Measurements from ENCODE around the gene CHCT1.

Gene CHCT1

DNA sequence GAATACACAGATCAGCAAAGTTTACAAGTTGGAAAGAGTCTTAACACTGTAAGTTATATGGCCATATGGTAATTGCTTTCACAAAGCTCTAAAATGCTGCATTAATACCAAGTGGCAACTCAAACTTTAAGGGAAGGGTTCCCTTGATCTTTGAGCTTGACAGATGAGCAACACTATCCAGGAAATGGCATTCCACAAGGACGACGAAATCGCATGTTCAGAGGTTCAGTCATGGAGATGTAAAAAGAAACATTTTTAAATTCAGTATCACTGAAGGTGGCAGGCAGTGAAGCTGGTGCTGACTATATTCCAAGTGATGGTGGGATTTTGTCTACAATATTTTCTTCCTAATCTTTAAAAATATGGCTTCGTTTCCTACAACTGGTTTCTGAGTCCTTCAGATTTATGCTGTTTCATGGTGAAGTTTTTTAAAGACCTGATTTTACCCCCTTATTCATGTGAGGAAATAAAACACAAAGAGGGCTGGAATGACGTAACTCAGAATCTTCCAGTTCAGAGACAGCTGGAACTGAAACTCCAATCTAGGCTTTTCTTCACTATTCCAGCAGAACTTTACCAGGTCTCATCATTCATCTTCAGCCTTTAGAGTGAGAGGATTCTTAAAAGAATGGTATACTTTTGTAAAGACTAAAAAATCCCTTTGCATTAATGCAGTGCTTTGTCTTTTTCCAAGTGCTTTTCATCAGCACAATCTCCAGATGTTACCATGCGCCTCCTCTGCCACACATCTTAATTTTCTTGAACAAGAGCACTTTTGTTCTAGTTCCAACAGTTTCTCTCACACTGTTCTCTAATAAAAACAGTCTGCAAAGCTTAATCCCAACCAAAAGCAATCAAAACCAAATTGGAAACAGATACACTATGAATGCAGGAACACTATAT is 20.2 kb downstream of the CHCT1 start:
- H3K9me3 ChIP-seq (ENCODE audit: control insufficient read depth, insufficient read depth, low read length): no peaks in the 10 kb centered on the region; the same call in 1 of the 2 replicates
- H3K27me3 ChIP-seq (ENCODE audit: control insufficient read depth, insufficient read depth, low read length): no peaks in the 10 kb centered on the region
- no peak overlapping the region for H3K27ac ChIP-seq (ENCODE audit: low read length)
- WGBS (ENCODE audit: insufficient coverage, insufficient read length): no CpG with 5 or more reads among the region's 6 CpGs
- no peak for DNase-seq (ENCODE audit: low read depth, low spot score)
- no peaks in the 10 kb centered on the region for H3K4me1 ChIP-seq (ENCODE audit: control insufficient read depth, insufficient read depth, low read length)
- H3K4me3 ChIP-seq (ENCODE audit: low read length): no peak overlapping the region
- H3K36me3 ChIP-seq (ENCODE audit: control insufficient read depth, insufficient read depth, low read length): peaks cover 3% of the 10 kb centered on the region; the same call in 1 of the 2 replicates

- peaks cover 3% of the 10 kb centered on the region; the same call in 1 of the 2 replicates for H3K36me3 ChIP-seq (ENCODE audit: control insufficient read depth, insufficient read depth, low read length)
- WGBS (ENCODE audit: insufficient coverage, insufficient read length): no CpG with 5 or more reads among the region's 6 CpGs
- H3K9me3 ChIP-seq (ENCODE audit: control insufficient read depth, insufficient read depth, low read length): no peaks in the 10 kb centered on the region; the same call in 1 of the 2 replicates
- no peaks in the 10 kb centered on the region for H3K27me3 ChIP-seq (ENCODE audit: control insufficient read depth, insufficient read depth, low read length)
- no peak for DNase-seq (ENCODE audit: low read depth, low spot score)
- H3K4me1 ChIP-seq (ENCODE audit: control insufficient read depth, insufficient read depth, low read length): no peaks in the 10 kb centered on the region
- no peak overlapping the region for H3K27ac ChIP-seq (ENCODE audit: low read length)
- no peak overlapping the region for H3K4me3 ChIP-seq (ENCODE audit: low read length)
These were observed 21.4 kb downstream of the CHCT1 start for GRCh38 chr17:60443713-60444112.

- Histone ChIP-seq H3K27me3 (ENCODE audit: control insufficient read depth, insufficient read depth, low read length) (no peaks in the 10 kb centered on the region), H3K4me1 (ENCODE audit: control insufficient read depth, insufficient read depth, low read length) (no peaks in the 10 kb centered on the region), H3K36me3 (ENCODE audit: control insufficient read depth, insufficient read depth, low read length) (peaks cover 3% of the 10 kb centered on the region; the same call in 1 of the 2 replicates), H3K27ac (ENCODE audit: low read length) (no peak overlapping the region), H3K4me3 (ENCODE audit: low read length) (no peak overlapping the region), H3K9me3 (ENCODE audit: control insufficient read depth, insufficient read depth, low read length) (no peaks in the 10 kb centered on the region)
- DNase-seq (ENCODE audit: low read depth, low spot score): no peak
These were observed 22.9 kb downstream of the CHCT1 start for GRCh38 chr17:60445144-60445543.

GRCh38 chr17:60447375-60447774 is 25.1 kb downstream of the CHCT1 start:
- Histone ChIP-seq H3K36me3 (ENCODE audit: control insufficient read depth, insufficient read depth, low read length) (peaks cover 3% of the 10 kb centered on the region; the same call in 1 of the 2 replicates), H3K27me3 (ENCODE audit: control insufficient read depth, insufficient read depth, low read length) (no peaks in the 10 kb centered on the region), H3K4me1 (ENCODE audit: control insufficient read depth, insufficient read depth, low read length) (no peaks in the 10 kb centered on the region), H3K4me3 (ENCODE audit: low read length) (no peak overlapping the region), H3K27ac (ENCODE audit: low read length) (no peak overlapping the region), H3K9me3 (ENCODE audit: control insufficient read depth, insufficient read depth, low read length) (no peaks in the 10 kb centered on the region)
- no CpG with 5 or more reads among the region's 8 CpGs for WGBS (ENCODE audit: insufficient coverage, insufficient read length)
- DNase-seq (ENCODE audit: low read depth, low spot score): no peak

DNA sequence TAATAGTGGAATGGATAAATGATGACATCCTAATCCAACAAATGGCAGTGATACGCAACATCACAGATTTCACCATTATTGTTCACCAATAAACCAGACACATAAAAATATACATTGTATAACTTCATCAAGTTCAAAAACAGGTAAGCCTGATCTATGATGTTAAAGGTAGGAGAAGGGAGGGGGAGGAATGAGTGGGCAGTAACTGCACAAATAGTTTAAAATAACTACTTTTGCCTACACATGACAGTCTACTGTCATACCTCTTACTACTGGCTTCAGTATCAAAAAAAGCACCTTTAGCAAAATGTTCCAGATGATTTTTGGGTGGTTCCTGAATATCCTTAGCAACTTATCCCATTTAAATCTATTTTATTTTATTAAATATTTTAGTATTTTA is 28.8 kb downstream of the CHCT1 start:
- Histone ChIP-seq H3K4me3 (ENCODE audit: low read length) (no peak overlapping the region), H3K27ac (ENCODE audit: low read length) (no peak overlapping the region), H3K27me3 (ENCODE audit: control insufficient read depth, insufficient read depth, low read length) (no peaks in the 10 kb centered on the region), H3K9me3 (ENCODE audit: control insufficient read depth, insufficient read depth, low read length) (no peaks in the 10 kb centered on the region), H3K4me1 (ENCODE audit: control insufficient read depth, insufficient read depth, low read length) (no peaks in the 10 kb centered on the region), H3K36me3 (ENCODE audit: control insufficient read depth, insufficient read depth, low read length) (peaks cover 5% of the 10 kb centered on the region; the same call in 1 of the 2 replicates)
- WGBS (ENCODE audit: insufficient coverage, insufficient read length): no CpG with 5 or more reads among the region's 1 CpG
- no peak for DNase-seq (ENCODE audit: low read depth, low spot score)

- Histone ChIP-seq H3K36me3 (ENCODE audit: control insufficient read depth, insufficient read depth, low read length) (peaks cover 5% of the 10 kb centered on the region; the same call in 1 of the 2 replicates), H3K27me3 (ENCODE audit: control insufficient read depth, insufficient read depth, low read length) (no peaks in the 10 kb centered on the region), H3K4me3 (ENCODE audit: low read length) (no peak overlapping the region), H3K9me3 (ENCODE audit: control insufficient read depth, insufficient read depth, low read length) (no peaks in the 10 kb centered on the region), H3K27ac (ENCODE audit: low read length) (no peak overlapping the region), H3K4me1 (ENCODE audit: control insufficient read depth, insufficient read depth, low read length) (no peaks in the 10 kb centered on the region)
- DNase-seq (ENCODE audit: low read depth, low spot score): no peak
These were observed 29.7 kb downstream of the CHCT1 start for GRCh38 chr17:60451965-60452364.

DNA sequence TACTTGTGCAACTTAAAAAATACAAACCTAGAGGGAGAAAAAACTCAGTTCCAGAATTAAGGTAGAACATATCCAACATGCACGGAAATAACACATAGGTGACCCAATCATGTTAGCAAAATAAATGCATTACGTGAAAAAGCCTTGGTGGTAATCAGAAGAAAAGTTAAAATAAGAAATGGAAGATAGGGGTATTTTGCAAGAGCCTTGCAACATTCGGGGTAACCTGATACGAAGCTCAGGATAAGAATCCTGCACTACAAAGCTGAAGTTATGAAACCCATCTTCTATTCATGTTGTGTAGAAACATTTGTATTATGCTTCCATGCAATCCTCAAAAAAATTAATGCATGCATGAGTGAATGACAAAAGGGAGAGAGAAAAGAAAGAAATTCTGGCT is 33.1 kb downstream of the CHCT1 start:
- no peak for DNase-seq (ENCODE audit: low read depth, low spot score)
- Histone ChIP-seq H3K4me3 (ENCODE audit: low read length) (no peak overlapping the region), H3K36me3 (ENCODE audit: control insufficient read depth, insufficient read depth, low read length) (0 out of 2 replicates have a peak, but pooled peaks cover 3% of the 10 kb centered on the region), H3K4me1 (ENCODE audit: control insufficient read depth, insufficient read depth, low read length) (no peaks in the 10 kb centered on the region; the same call in 1 of the 2 replicates), H3K27ac (ENCODE audit: low read length) (no peak overlapping the region), H3K9me3 (ENCODE audit: control insufficient read depth, insufficient read depth, low read length) (no peaks in the 10 kb centered on the region), H3K27me3 (ENCODE audit: control insufficient read depth, insufficient read depth, low read length) (no peaks in the 10 kb centered on the region)
- WGBS (ENCODE audit: insufficient coverage, insufficient read length): no CpG with 5 or more reads among the region's 4 CpGs

- no peak for DNase-seq (ENCODE audit: low read depth, low spot score)
- Histone ChIP-seq H3K4me3 (ENCODE audit: low read length) (no peak overlapping the region), H3K27ac (ENCODE audit: low read length) (no peak overlapping the region), H3K27me3 (ENCODE audit: control insufficient read depth, insufficient read depth, low read length) (no peaks in the 10 kb centered on the region), H3K9me3 (ENCODE audit: control insufficient read depth, insufficient read depth, low read length) (no peaks in the 10 kb centered on the region), H3K4me1 (ENCODE audit: control insufficient read depth, insufficient read depth, low read length) (no peaks in the 10 kb centered on the region; the same call in 1 of the 2 replicates), H3K36me3 (ENCODE audit: control insufficient read depth, insufficient read depth, low read length) (0 out of 2 replicates have a peak, but pooled peaks cover 3% of the 10 kb centered on the region)
- WGBS (ENCODE audit: insufficient coverage, insufficient read length): no CpG with 5 or more reads among the region's 2 CpGs
These were observed 34.9 kb downstream of the CHCT1 start for GRCh38 chr17:60457148-60457547.

DNA sequence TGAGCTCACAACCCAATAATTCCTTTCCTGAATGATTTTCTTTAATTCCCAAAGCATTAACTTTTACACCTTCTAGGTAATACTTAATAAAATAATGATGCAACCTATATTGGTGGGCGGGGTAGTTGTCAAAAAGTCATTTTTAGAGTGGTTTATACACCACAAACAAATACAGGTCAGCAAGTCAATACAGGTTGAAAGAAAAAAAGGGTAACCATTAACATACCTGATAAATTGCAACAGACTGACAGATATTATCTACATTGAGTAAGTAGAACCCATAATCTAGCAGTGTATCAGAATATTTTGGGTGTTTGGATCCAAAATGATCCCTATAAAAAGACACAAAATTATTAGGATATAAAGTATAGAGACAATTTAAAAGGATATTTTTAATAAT is 39.3 kb downstream of the CHCT1 start:
- no peaks in the 10 kb centered on the region for H3K36me3 ChIP-seq (ENCODE audit: control insufficient read depth, insufficient read depth, low read length)
- H3K4me3 ChIP-seq (ENCODE audit: low read length): no peak overlapping the region
- H3K27ac ChIP-seq (ENCODE audit: low read length): no peak overlapping the region
- no peaks in the 10 kb centered on the region for H3K9me3 ChIP-seq (ENCODE audit: control insufficient read depth, insufficient read depth, low read length)
- H3K4me1 ChIP-seq (ENCODE audit: control insufficient read depth, insufficient read depth, low read length): no peaks in the 10 kb centered on the region; the same call in 1 of the 2 replicates
- no CpG with 5 or more reads among the region's 1 CpG for WGBS (ENCODE audit: insufficient coverage, insufficient read length)
- no peak for DNase-seq (ENCODE audit: low read depth, low spot score)
- H3K27me3 ChIP-seq (ENCODE audit: control insufficient read depth, insufficient read depth, low read length): no peaks in the 10 kb centered on the region

DNA sequence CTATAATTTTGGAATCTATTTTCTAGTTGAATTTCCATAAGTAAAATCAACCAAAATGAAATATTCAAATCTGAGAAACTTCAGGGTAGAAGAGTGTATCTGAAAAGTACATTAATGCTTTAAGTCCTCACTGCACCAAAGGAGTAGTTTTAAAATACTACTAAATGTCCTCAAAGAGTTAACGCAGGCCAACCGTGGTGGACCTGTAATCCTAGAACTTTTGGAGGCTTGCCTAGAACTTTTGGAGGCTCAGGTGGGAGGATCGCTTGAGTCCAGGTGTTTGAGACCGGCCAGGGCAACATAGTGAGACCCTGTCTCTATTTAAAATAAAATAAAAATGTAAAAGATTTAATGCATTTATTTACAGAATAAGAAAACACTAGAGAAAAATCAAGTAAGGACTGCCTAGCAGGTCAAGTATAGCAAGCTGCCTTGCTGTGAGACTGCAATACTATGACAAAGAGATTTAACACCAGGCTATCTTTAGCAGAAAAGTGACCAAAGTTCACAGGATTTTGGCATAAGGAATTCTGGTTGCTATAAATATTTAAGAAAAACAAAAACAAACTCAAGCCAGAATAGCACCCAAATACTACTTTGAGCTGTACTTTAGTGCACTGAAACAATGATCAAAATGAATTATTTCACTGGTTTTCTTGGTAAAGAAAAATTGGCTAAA is 41.0 kb downstream of the CHCT1 start:
- no peak overlapping the region for H3K27ac ChIP-seq (ENCODE audit: low read length)
- DNase-seq (ENCODE audit: low read depth, low spot score): no peak
- no peaks in the 10 kb centered on the region for H3K27me3 ChIP-seq (ENCODE audit: control insufficient read depth, insufficient read depth, low read length)
- WGBS (ENCODE audit: insufficient coverage, insufficient read length): no CpG with 5 or more reads among the region's 4 CpGs
- no peak overlapping the region for H3K4me3 ChIP-seq (ENCODE audit: low read length)
- no peaks in the 10 kb centered on the region for H3K9me3 ChIP-seq (ENCODE audit: control insufficient read depth, insufficient read depth, low read length)
- H3K4me1 ChIP-seq (ENCODE audit: control insufficient read depth, insufficient read depth, low read length): no peaks in the 10 kb centered on the region; the same call in 1 of the 2 replicates
- no peaks in the 10 kb centered on the region for H3K36me3 ChIP-seq (ENCODE audit: control insufficient read depth, insufficient read depth, low read length)

Data from iPS DF 6.9 (cell line).